ENCODE data around the gene CEP20.

The CEP20 gene

DNA sequence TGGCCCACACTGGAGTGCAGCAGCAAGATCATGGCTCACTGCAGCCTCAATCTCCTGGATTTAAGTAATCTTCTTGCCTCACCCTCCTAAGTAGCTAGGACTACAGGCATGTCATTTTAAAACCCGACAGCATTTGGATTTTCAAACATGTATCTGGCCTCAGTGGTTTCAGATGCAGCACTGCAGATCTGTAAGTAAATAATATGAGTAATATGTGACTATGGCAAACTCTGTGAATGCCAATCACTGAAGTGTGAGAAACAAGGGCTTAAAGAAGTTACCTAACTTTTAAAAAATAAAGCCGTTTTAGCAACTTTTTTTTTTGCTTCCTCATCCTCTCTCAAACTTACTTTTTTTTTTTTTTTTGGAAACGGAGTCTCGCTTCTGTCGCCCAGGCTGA lies 11.9 kb downstream of the CEP20 start:
- no peak overlapping the region for H3K4me3 ChIP-seq (ENCODE audit: low read depth, low read length)
- no peak for DNase-seq
- in situ Hi-C loops (cut with HindIII; ENCODE audit: low pct_ligation_motif_present, low sequenced_read_pairs) = no loop called here
- H3K36me3 ChIP-seq (replicated peaks) = peaks cover 2% of the 10 kb centered on the region
- H3K27me3 ChIP-seq (replicated peaks) = no peaks in the 10 kb centered on the region
- TF ChIP-seq, protein P1, sequence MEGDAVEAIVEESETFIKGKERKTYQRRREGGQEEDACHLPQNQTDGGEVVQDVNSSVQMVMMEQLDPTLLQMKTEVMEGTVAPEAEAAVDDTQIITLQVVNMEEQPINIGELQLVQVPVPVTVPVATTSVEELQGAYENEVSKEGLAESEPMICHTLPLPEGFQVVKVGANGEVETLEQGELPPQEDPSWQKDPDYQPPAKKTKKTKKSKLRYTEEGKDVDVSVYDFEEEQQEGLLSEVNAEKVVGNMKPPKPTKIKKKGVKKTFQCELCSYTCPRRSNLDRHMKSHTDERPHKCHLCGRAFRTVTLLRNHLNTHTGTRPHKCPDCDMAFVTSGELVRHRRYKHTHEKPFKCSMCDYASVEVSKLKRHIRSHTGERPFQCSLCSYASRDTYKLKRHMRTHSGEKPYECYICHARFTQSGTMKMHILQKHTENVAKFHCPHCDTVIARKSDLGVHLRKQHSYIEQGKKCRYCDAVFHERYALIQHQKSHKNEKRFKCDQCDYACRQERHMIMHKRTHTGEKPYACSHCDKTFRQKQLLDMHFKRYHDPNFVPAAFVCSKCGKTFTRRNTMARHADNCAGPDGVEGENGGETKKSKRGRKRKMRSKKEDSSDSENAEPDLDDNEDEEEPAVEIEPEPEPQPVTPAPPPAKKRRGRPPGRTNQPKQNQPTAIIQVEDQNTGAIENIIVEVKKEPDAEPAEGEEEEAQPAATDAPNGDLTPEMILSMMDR (IDR thresholded peaks at IDR 0.05; ENCODE audit: low read depth, low read length, missing control alignments) = no peak
- no peak overlapping the region for H3K27ac ChIP-seq

DNA sequence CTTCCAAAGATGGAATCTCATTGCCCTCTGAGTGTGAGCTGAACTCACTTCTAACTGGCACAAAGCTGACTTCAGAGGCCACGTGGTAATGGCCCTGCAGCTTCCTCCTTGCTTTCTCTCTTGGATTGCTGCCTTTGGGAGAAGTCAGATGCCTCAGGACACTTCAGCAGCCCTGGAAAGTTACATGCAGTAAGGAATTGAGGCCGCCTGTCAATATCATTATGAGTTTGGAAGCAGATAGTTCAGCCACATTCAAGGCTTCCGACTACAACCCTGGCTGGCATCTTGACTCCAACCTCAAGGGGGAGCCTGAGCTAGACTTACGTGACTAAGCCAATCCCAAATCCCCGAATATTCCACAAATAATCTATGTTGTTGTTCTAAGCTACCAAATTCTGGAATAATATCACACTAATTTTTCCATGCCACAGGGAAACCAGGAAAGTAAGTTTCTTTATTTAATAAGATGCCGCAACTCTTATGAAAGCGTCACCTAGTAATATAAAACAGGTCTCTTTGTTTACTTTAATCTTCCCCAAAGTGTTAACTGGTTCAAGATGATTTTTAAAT lies 13.6 kb downstream of the CEP20 start:
- peak; percentile 64 for DNase-seq
- in situ Hi-C loops (cut with HindIII; ENCODE audit: low pct_ligation_motif_present, low sequenced_read_pairs) = no loop called here
- TF ChIP-seq, protein P1 (IDR thresholded peaks at IDR 0.05; ENCODE audit: low read depth, low read length, missing control alignments) = peak; percentile 93
- Histone ChIP-seq H3K27ac (no peak overlapping the region), H3K27me3 (replicated peaks) (no peaks in the 10 kb centered on the region), H3K4me3 (ENCODE audit: low read depth, low read length) (no peak overlapping the region), H3K36me3 (replicated peaks) (peaks cover 5% of the 10 kb centered on the region)

DNA sequence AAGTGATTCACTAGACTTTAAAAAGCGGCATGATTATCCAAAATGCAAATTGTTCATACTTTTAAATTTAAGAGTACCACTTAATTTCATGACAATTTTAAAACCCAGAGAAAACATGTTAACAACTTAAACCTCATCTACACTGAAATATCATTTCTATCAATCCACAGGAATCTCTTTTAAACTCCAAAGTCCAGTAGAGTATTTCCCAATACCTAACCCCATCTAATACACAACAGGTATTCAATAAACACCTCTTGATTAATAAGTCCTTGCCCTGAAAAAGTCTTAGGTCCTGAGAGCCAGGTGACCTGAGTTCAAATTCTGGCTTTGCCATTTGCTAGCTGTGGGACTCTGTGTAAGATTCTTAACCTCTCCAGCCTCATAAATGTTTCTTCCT lies 14.7 kb downstream of the CEP20 start:
- no peak overlapping the region for H3K4me3 ChIP-seq (ENCODE audit: low read depth, low read length)
- in situ Hi-C loops (cut with HindIII; ENCODE audit: low pct_ligation_motif_present, low sequenced_read_pairs) = no loop called here
- TF ChIP-seq, protein P1 (IDR thresholded peaks at IDR 0.05; ENCODE audit: low read depth, low read length, missing control alignments) = no peak
- H3K27ac ChIP-seq = no peak overlapping the region
- H3K27me3 ChIP-seq (replicated peaks) = no peaks in the 10 kb centered on the region
- DNase-seq = no peak
- H3K36me3 ChIP-seq (replicated peaks) = peaks cover 8% of the 10 kb centered on the region

DNA sequence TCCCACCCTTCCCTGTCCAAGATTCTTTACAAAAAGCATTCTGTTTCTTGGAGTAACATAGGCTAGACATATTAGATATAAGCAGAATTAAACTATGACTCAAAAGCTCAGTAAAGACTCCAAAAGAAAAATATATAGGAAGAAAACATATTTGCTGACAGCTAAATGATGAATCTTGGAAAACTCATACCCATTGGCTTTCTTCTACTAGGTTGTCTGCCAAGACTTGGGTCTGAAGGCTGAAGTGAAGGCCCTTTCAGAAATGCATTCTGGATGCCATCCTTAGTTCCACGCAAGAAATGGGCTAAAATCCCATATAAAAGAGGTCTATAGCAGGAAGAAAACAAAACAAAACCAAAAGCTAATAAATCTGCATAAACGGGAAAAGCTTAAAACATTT lies 15.1 kb downstream of the CEP20 start:
- Histone ChIP-seq H3K36me3 (replicated peaks) (peaks cover 8% of the 10 kb centered on the region), H3K27me3 (replicated peaks) (no peaks in the 10 kb centered on the region), H3K27ac (no peak overlapping the region), H3K4me3 (ENCODE audit: low read depth, low read length) (no peak overlapping the region)
- DNase-seq = no peak
- TF ChIP-seq, protein P1 (IDR thresholded peaks at IDR 0.05; ENCODE audit: low read depth, low read length, missing control alignments) = no peak
- in situ Hi-C loops (cut with HindIII; ENCODE audit: low pct_ligation_motif_present, low sequenced_read_pairs) = no loop called here

DNA sequence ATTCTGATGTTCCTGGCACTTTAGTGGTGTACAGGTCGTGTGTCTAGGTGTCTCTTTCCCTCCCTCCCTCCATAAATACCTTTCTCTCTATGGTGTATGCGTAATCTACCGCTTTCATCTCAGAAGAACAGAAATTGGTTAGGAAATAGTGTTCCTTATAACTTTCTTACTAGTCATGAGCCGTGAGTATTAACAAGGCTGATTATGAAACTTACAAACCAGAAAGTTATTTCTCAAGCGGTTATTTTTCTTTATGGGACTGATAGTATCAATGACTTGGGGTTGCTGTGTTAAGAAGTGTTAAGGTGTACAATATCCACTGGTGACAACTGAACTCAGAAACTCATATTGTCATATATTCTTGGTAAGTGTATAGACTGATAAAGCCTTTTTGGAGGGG lies 18.4 kb downstream of the CEP20 start:
- Histone ChIP-seq H3K27ac (no peak overlapping the region), H3K4me3 (ENCODE audit: low read depth, low read length) (no peak overlapping the region), H3K27me3 (replicated peaks) (no peaks in the 10 kb centered on the region), H3K36me3 (replicated peaks) (peaks cover 9% of the 10 kb centered on the region)
- TF ChIP-seq, protein P1 (IDR thresholded peaks at IDR 0.05; ENCODE audit: low read depth, low read length, missing control alignments) = no peak
- DNase-seq = no peak
- in situ Hi-C loops (cut with HindIII; ENCODE audit: low pct_ligation_motif_present, low sequenced_read_pairs) = no loop called here

DNA sequence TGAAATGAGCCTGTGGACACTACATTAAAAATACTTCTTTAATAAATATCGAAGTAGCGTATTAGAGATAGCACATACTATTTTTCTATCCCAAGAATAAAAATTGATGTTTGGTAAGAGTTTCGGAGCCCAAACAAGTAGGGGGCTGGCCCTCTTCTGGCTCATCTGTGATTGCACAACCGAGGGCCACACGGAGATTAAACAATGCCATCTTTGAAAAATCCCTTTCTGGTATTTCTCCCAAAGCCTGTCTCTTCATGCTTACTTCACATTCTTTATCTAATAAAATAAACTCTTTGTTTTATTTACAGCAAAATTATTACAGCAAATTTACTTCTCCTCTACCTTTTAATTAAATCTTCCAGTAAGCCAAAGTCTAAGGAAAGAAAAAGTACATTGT lies 22.0 kb downstream of the CEP20 start:
- Histone ChIP-seq H3K27ac (no peak overlapping the region), H3K4me3 (ENCODE audit: low read depth, low read length) (no peak overlapping the region)
- TF ChIP-seq, protein P1 (IDR thresholded peaks at IDR 0.05; ENCODE audit: low read depth, low read length, missing control alignments) = no peak

More for the DNA sequence above, 22.0 kb downstream of the CEP20 start:
- H3K36me3 ChIP-seq (replicated peaks) = peaks cover 9% of the 10 kb centered on the region
- no peaks in the 10 kb centered on the region for H3K27me3 ChIP-seq (replicated peaks)
- in situ Hi-C loops (cut with HindIII; ENCODE audit: low pct_ligation_motif_present, low sequenced_read_pairs) = no loop called here
- no peak for DNase-seq

Data from brain microvascular endothelial cell (primary cell).